HUES6 (cell line): Measurements from ENCODE around the gene PLCB2.

Experiments used
- H3K27ac ChIP-seq: 2 replicates; pipeline ENCODE4 v1.7.0; 2013; ENCODE audit warnings: low read depth, mild to moderate bottlenecking, low read length, inconsistent platforms
- H3K27me3 ChIP-seq: 2 replicates; pipeline ENCODE4 v1.6.1; 2013; ENCODE audit warnings: low read length; ENCODE audit not compliant: control insufficient read depth, insufficient read depth
- H3K36me3 ChIP-seq: 2 replicates; pipeline ENCODE4 v1.6.1; 2013; ENCODE audit warnings: low read length; ENCODE audit not compliant: control insufficient read depth, insufficient read depth
- H3K4me1 ChIP-seq: 2 replicates; pipeline ENCODE4 v1.6.1; 2013; ENCODE audit warnings: low read length; ENCODE audit not compliant: control insufficient read depth, insufficient read depth
- H3K4me3 ChIP-seq: 2 replicates; pipeline ENCODE4 v1.5.1; 2013; ENCODE audit warnings: low read depth, low read length
- H3K9ac ChIP-seq: one replicate; pipeline ENCODE4 v1.6.1; 2013; ENCODE audit warnings: mild to moderate bottlenecking, low read length
- H3K9me3 ChIP-seq: 2 replicates; pipeline ENCODE4 v1.6.1; 2013; ENCODE audit warnings: low read depth, low read length; ENCODE audit not compliant: control insufficient read depth, insufficient read depth

Gene PLCB2

DNA sequence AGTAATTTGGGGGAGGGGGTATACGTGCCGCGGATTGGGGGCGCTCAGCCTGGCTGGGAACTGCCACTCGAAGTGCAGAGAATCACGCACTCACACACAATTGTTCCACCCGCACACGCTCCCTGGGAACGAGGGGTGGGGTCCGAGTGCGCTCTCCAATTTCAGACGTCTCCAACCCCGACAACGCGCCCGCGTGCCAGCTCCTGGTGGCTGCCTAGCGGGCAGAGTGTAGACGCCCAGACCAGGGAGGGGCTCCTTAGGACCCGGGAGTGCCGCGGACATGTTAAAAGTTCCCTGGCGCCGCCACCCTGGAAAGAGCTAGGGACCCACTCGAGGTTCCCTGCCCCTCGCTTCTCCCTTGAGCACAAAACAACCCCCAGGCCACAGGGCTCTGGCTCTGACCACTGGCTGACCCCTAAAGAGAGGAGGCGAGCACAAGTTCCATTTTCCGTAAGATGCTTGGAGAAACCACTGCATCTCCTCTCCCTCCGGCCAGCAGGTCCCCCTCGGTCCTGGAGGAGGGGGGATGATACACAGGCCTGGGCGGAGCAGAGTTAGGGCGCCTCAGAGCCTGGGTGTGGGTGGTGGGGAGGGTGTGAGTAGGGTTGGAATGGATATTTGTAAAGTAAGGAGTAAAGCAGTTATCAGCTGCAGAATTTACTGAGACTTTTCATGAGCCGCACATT lies 24.0 kb downstream of the PLCB2 start:
- H3K9ac ChIP-seq = no peak overlapping the region
- H3K27ac ChIP-seq = no peak overlapping the region
- no peaks in the 10 kb centered on the region for H3K9me3 ChIP-seq
- peaks cover 86% of the 10 kb centered on the region for H3K27me3 ChIP-seq
- H3K4me3 ChIP-seq = peak overlapping the region; percentile 58
- H3K36me3 ChIP-seq = no peaks in the 10 kb centered on the region
- peaks cover 58% of the 10 kb centered on the region for H3K4me1 ChIP-seq

GRCh38 chr15:40282869-40283614 lies 24.7 kb downstream of the PLCB2 start, which contains the start of gene ANKRD63:
Gene ANKRD63 (minus strand): TSS chr15:40283064. CDS start chr15:40282586, 478 bp downstream.
- Histone ChIP-seq H3K9me3 (no peaks in the 10 kb centered on the region), H3K4me3 (peak within 1 kb of the TSS; percentile 58), H3K4me1 (peaks cover 59% of the 10 kb centered on the region), H3K9ac (peak within 1 kb of the TSS; percentile 24), H3K27ac (no peak within 1 kb of the TSS), H3K36me3 (no peaks in the 10 kb centered on the region), H3K27me3 (peaks cover 86% of the 10 kb centered on the region)

- Histone ChIP-seq H3K9me3 (no peaks in the 10 kb centered on the region), H3K4me1 (peaks cover 63% of the 10 kb centered on the region), H3K27me3 (peaks cover 87% of the 10 kb centered on the region), H3K27ac (no peak overlapping the region), H3K4me3 (peak overlapping the region; percentile 58), H3K9ac (peak overlapping the region; percentile 24), H3K36me3 (no peaks in the 10 kb centered on the region)
Measured at GRCh38 chr15:40282147-40282868, 25.4 kb downstream of the PLCB2 start.

DNA sequence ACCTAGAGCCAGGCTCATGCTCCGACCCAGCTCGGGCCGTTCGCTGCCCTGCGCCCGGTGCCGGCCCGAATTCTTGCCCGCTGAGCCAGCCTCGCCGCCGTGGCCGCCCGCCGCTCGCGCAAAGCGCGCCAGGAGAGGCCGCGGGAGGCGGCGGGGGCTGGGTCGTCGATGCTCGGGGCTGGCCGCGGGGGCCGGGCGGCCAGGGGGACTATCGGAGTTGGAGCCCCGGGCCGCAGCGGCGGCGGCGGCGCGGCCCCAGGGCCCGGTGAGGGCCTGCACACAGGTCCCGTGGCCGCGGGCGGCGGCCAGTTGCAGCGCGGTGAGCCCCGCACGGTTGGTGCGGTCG lies 26.0 kb downstream of the PLCB2 start:
- Histone ChIP-seq H3K4me3 (peak overlapping the region; percentile 58), H3K4me1 (peaks cover 61% of the 10 kb centered on the region), H3K9me3 (no peaks in the 10 kb centered on the region), H3K9ac (no peak overlapping the region), H3K27ac (no peak overlapping the region), H3K27me3 (peaks cover 87% of the 10 kb centered on the region), H3K36me3 (no peaks in the 10 kb centered on the region)

DNA sequence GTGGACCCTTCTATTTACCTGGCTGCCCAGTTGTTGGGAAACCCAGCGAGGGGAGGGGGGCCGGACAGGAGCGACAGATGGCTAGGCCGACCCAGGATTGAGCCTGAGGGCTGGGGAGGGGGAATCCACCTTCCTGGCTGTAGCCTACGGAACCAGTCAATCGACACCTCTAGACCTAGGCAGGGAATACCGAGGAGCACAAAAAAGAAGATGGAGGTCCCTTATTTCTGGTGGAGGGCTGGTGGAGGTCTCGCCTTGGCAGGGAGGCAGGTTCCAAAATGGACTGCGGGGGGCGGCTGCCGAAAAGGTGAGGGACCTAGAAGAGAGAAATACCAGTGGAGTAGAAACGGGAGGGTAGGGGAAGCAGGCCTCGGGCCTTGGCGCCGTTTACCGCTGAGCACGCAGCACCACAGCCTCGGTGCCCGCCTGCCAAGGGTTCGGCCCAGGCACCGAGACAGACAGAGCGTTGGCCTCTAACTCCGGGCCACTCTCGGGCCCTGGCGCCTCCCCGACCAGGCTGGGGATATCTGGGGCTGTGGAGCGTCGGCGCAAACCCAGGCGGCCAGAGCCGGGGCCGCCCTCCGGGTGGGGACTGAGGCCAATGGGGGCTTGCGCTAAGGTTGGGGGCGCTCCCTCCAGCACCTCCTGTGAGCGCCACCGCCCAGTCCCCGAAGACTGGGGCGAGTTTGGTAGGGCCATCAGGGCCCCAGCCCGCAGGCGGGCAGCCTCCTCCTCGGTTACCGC lies 26.5 kb downstream of the PLCB2 start:
- Histone ChIP-seq H3K4me1 (peaks cover 55% of the 10 kb centered on the region), H3K9me3 (no peaks in the 10 kb centered on the region), H3K27me3 (peaks cover 83% of the 10 kb centered on the region), H3K36me3 (no peaks in the 10 kb centered on the region), H3K27ac (no peak overlapping the region), H3K4me3 (peak overlapping the region; percentile 48), H3K9ac (no peak overlapping the region)

GRCh38 chr15:40280260-40281056 lies 27.3 kb downstream of the PLCB2 start:
- Histone ChIP-seq H3K4me3 (peak overlapping the region; percentile 48), H3K27me3 (peaks cover 75% of the 10 kb centered on the region), H3K27ac (no peak overlapping the region), H3K9me3 (no peaks in the 10 kb centered on the region), H3K36me3 (no peaks in the 10 kb centered on the region), H3K9ac (no peak overlapping the region), H3K4me1 (peaks cover 48% of the 10 kb centered on the region)

GRCh38 chr15:40279437-40280141 lies 28.1 kb downstream of the PLCB2 start:
- Histone ChIP-seq H3K27ac (no peak overlapping the region), H3K4me3 (peak overlapping the region; percentile 48), H3K9ac (no peak overlapping the region), H3K9me3 (no peaks in the 10 kb centered on the region), H3K36me3 (no peaks in the 10 kb centered on the region), H3K4me1 (peaks cover 40% of the 10 kb centered on the region), H3K27me3 (peaks cover 69% of the 10 kb centered on the region)

DNA sequence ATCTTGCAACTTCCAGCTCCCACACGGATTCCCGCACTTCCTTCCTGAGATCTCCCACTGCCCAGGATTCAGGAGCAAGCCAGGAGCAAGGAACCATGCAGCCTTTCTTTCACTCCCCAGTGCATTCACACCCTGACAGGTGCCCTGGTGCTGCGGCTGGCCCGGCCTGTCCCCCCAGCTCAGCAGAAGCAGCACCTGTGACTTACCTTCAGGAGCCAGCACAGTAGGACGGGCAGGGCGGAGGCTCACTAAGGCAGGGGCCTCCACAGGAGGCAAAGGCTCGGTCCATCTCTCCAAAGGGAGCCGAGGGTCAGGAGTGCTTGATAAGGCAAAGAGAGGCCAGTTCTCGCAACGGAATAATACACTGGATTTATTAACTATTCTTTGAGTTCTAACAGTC lies 29.7 kb downstream of the PLCB2 start:
- Histone ChIP-seq H3K4me3 (no peak overlapping the region), H3K4me1 (peaks cover 32% of the 10 kb centered on the region), H3K36me3 (no peaks in the 10 kb centered on the region), H3K9me3 (no peaks in the 10 kb centered on the region), H3K9ac (no peak overlapping the region), H3K27me3 (peaks cover 54% of the 10 kb centered on the region), H3K27ac (no peak overlapping the region)

DNA sequence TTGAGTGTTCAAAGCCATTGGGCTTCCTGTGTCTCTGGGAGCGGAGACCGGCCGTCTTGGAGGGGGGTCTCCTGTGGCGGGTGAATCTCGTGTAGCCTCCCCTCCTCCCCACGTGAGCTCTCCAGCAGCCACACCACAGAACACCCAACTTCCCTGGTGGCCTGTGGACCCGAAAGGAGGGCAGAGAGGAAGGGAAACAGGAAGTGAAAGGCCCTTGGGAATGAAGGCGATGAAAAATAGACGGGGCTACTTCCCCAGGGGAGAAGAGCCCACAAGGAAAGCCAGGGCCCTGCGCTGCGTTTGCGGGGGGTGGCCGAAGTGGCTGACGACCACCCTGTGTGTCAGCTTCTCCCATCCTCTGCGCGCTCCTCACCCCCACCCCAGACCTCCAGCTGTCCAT lies 30.3 kb downstream of the PLCB2 start:
- Histone ChIP-seq H3K9me3 (no peaks in the 10 kb centered on the region), H3K36me3 (no peaks in the 10 kb centered on the region), H3K4me1 (peaks cover 32% of the 10 kb centered on the region), H3K9ac (no peak overlapping the region), H3K4me3 (no peak overlapping the region), H3K27ac (no peak overlapping the region), H3K27me3 (peaks cover 48% of the 10 kb centered on the region)

GRCh38 chr15:40276927-40277326 lies 30.8 kb downstream of the PLCB2 start:
- no peaks in the 10 kb centered on the region for H3K9me3 ChIP-seq
- no peak overlapping the region for H3K4me3 ChIP-seq
- peaks cover 32% of the 10 kb centered on the region for H3K4me1 ChIP-seq
- no peaks in the 10 kb centered on the region for H3K36me3 ChIP-seq
- H3K27ac ChIP-seq = no peak overlapping the region
- no peak overlapping the region for H3K9ac ChIP-seq
- H3K27me3 ChIP-seq = peaks cover 43% of the 10 kb centered on the region
